ENCODE data around the gene P2RY12. TPM values are rescaled to one million over a fixed set of nuclear protein-coding genes. Genes with fewer than 3 reads are reported as not detected.

Gene P2RY12
- polyA plus RNA-seq, 2 of the 4 experiments (the other 2 are of a cell fraction), result not detected

GRCh38 chr3:151331696-151332095 lies 52.9 kb downstream of the P2RY12 start (continued):
- no peak for TF ChIP-seq CTCF (IDR thresholded peaks at IDR 0.05)
- TF ChIP-seq GATA3 (IDR thresholded peaks at IDR 0.05; ENCODE audit: borderline replicate concordance), result no peak
- no peak for TF ChIP-seq HOXA7 (CRISPR knock-in tag; IDR thresholded peaks at IDR 0.05)
- no peak for TF ChIP-seq BHLHE40 (IDR thresholded peaks at IDR 0.05; ENCODE audit: low read depth, low read length)
- no peak for TF ChIP-seq ZSCAN20 (CRISPR knock-in tag; IDR thresholded peaks at IDR 0.05)
- no peak for TF ChIP-seq MAFK (IDR thresholded peaks at IDR 0.05; ENCODE audit: partially characterized antibody)
- no peak for TF ChIP-seq EP300 (IDR thresholded peaks at IDR 0.05)
- no peak for TF ChIP-seq PBX3 (IDR thresholded peaks at IDR 0.05)

- H3K4me3 ChIP-seq, result no peak overlapping the region
- H3K4me1 ChIP-seq, result peaks cover 13% of the 10 kb centered on the region; the same call in 2 of the 3 replicates
- DNase-seq (ENCODE audit: low read depth in 1 of 2, low spot score in 1 of 2) (no peak), FAIRE-seq (no peak), ATAC-seq (no peak)
- no peaks in the 10 kb centered on the region for H3K9me3 ChIP-seq
- TF ChIP-seq, protein P1, sequence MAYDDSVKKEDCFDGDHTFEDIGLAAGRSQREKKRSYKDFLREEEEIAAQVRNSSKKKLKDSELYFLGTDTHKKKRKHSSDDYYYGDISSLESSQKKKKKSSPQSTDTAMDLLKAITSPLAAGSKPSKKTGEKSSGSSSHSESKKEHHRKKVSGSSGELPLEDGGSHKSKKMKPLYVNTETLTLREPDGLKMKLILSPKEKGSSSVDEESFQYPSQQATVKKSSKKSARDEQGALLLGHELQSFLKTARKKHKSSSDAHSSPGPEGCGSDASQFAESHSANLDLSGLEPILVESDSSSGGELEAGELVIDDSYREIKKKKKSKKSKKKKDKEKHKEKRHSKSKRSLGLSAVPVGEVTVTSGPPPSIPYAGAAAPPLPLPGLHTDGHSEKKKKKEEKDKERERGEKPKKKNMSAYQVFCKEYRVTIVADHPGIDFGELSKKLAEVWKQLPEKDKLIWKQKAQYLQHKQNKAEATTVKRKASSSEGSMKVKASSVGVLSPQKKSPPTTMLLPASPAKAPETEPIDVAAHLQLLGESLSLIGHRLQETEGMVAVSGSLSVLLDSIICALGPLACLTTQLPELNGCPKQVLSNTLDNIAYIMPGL (CRISPR knock-in tag; IDR thresholded peaks at IDR 0.05; ENCODE audit: borderline replicate concordance), result no peak
- TF ChIP-seq ZFP36 (IDR thresholded peaks at IDR 0.05; ENCODE audit: borderline replicate concordance, partially characterized antibody), result no peak
- no peak overlapping the region for H3K4me2 ChIP-seq
- POLR2A ChIA-PET, result no interaction called here
- CTCF ChIA-PET, result interaction anchor here (1.3 kb wide), 1 partner anchor 103 kb away, joined by 5 read pairs; no protein-coding TSS in a partner anchor
- no peak overlapping the region for H3K27ac ChIP-seq
Observed at GRCh38 chr3:151330899-151331298, 53.7 kb downstream of the P2RY12 start.

DNA sequence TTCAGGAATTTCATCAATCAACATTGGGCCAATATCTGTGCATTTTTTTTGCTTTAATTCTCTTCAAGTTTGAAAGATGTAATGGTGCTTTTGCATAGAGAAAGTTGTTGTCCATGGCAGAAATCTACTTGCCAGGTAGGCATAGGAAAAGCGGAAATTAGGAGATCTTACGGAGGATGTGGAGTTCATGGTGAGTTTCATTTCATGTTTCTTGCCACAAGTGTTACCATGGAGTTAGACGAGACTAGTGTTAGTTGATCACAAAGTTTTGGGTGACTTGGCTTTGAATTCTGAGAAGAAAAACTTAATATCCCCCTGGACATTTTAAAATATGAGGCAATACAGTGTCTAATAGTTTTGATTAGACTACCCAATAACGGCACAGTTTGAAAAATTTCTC lies 54.2 kb downstream of the P2RY12 start:
- ATAC-seq, result no peak
- POLR2A ChIA-PET, result no interaction called here

More for the DNA sequence above, 54.2 kb downstream of the P2RY12 start:
- CTCF ChIA-PET, result interaction anchor here (0.9 kb wide), 1 partner anchor 137 kb away, joined by 3 read pairs; no protein-coding TSS in a partner anchor
- 86% methylated on average over 4 of the region's 4 CpGs for WGBS (ENCODE audit: missing lambda C conversion rate)
- DNase-seq (ENCODE audit: low read depth in 1 of 2, low spot score in 1 of 2), result no peak
- no peak for TF ChIP-seq CHD4 (IDR thresholded peaks at IDR 0.05; ENCODE audit: borderline replicate concordance)
- no peak for TF ChIP-seq CTCF (IDR thresholded peaks at IDR 0.05)
- no peak for TF ChIP-seq KDM1A (IDR thresholded peaks at IDR 0.05; ENCODE audit: low read depth)
- no peak for TF ChIP-seq RARB (CRISPR knock-in tag; IDR thresholded peaks at IDR 0.05)
- TF ChIP-seq ZNF302 (CRISPR knock-in tag; IDR thresholded peaks at IDR 0.05), result no peak
- no peak for TF ChIP-seq MAZ (IDR thresholded peaks at IDR 0.05; ENCODE audit: borderline replicate concordance, low read depth, low read length)
- no peak for TF ChIP-seq ZFP36 (IDR thresholded peaks at IDR 0.05; ENCODE audit: borderline replicate concordance, partially characterized antibody)
- TF ChIP-seq ESRRA (IDR thresholded peaks at IDR 0.05; ENCODE audit: borderline replicate concordance, low read length), result no peak
- TF ChIP-seq NFE2L2 (conservative IDR thresholded peaks at IDR 0.05; ENCODE audit: low read length), result no peak
- TF ChIP-seq, protein P2, sequence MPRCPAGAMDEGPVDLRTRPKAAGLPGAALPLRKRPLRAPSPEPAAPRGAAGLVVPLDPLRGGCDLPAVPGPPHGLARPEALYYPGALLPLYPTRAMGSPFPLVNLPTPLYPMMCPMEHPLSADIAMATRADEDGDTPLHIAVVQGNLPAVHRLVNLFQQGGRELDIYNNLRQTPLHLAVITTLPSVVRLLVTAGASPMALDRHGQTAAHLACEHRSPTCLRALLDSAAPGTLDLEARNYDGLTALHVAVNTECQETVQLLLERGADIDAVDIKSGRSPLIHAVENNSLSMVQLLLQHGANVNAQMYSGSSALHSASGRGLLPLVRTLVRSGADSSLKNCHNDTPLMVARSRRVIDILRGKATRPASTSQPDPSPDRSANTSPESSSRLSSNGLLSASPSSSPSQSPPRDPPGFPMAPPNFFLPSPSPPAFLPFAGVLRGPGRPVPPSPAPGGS (IDR thresholded peaks at IDR 0.05), result no peak
- no peak for TF ChIP-seq HOXB13 (CRISPR knock-in tag; IDR thresholded peaks at IDR 0.05; ENCODE audit: low read depth)
- Histone ChIP-seq H3K4me2 (no peak overlapping the region), H3K27ac (no peak overlapping the region), H3K4me1 (peaks cover 13% of the 10 kb centered on the region; the same call in 2 of the 3 replicates), H3K4me3 (no peak overlapping the region), H3K9me3 (no peaks in the 10 kb centered on the region)
- no peak for FAIRE-seq
